GM18511 (cell line): Measurements from ENCODE around the gene SLC12A1.
A peak's percentile ranks its signal among the peaks of the same experiment; 100 is the strongest.

Experiments used
- ATAC-seq: cut with Tn5 transposase; IDR thresholded peaks from one replicate; pipeline ENCODE4 v1.9.1; 2021; ENCODE audit warnings: mild to moderate bottlenecking, moderate library complexity; ENCODE audit not compliant: unreplicated experiment

Gene SLC12A1

GRCh38 chr15:48205981-48206380, at the start of gene SLC12A1:
TSS of gene SLC12A1 (plus strand) at chr15:48206302. CDS start at chr15:48207720, 1,418 bp downstream.
- ATAC-seq, result no peak

- no peak for ATAC-seq
Measured at GRCh38 chr15:48168616-48169015, 37.5 kb upstream of the SLC12A1 start.

- no peak for ATAC-seq
Measured at GRCh38 chr15:48170981-48171380, 35.1 kb upstream of the SLC12A1 start.

GRCh38 chr15:48175126-48175525, 31.0 kb upstream of the SLC12A1 start:
- no peak for ATAC-seq

- no peak for ATAC-seq
Measured at GRCh38 chr15:48176112-48176511, 30.0 kb upstream of the SLC12A1 start.

GRCh38 chr15:48176957-48177356, 29.1 kb upstream of the SLC12A1 start:
- ATAC-seq, result peak; percentile 30

GRCh38 chr15:48177383-48177765, 28.7 kb upstream of the SLC12A1 start:
- ATAC-seq, result peak; percentile 71

- ATAC-seq, result peak; percentile 76
Measured at GRCh38 chr15:48177766-48178647, 28.1 kb upstream of the SLC12A1 start, which contains the start of gene MYEF2. TSS of gene MYEF2 (minus strand) at chr15:48178295. CDS start at chr15:48178237, 58 bp downstream.

GRCh38 chr15:48178648-48178931, 27.5 kb upstream of the SLC12A1 start:
- ATAC-seq, result no peak

GRCh38 chr15:48182749-48183148, 23.4 kb upstream of the SLC12A1 start:
- no peak for ATAC-seq

- ATAC-seq, result no peak
Measured at GRCh38 chr15:48185529-48185928, 20.6 kb upstream of the SLC12A1 start.

- ATAC-seq, result no peak
Measured at GRCh38 chr15:48186271-48186670, 19.8 kb upstream of the SLC12A1 start.

GRCh38 chr15:48190932-48191573, 15.0 kb upstream of the SLC12A1 start:
- no peak for ATAC-seq

GRCh38 chr15:48191574-48192225, 14.4 kb upstream of the SLC12A1 start, which contains the start of gene CTXN2:
TSS of gene CTXN2 (plus strand) at chr15:48191665. CDS start at chr15:48201301, 9,636 bp downstream.
- ATAC-seq, result no peak

- ATAC-seq, result no peak
Measured at GRCh38 chr15:48202068-48202467, 4.0 kb upstream of the SLC12A1 start.

GRCh38 chr15:48221261-48221660, 15.2 kb downstream of the SLC12A1 start:
- no peak for ATAC-seq

- no peak for ATAC-seq
Measured at GRCh38 chr15:48221885-48222284, 15.8 kb downstream of the SLC12A1 start.

- ATAC-seq, result no peak
Measured at GRCh38 chr15:48222627-48223026, 16.5 kb downstream of the SLC12A1 start.

GRCh38 chr15:48225771-48226170, 19.7 kb downstream of the SLC12A1 start:
- ATAC-seq, result no peak

GRCh38 chr15:48230498-48230897, 24.4 kb downstream of the SLC12A1 start:
- ATAC-seq, result no peak

GRCh38 chr15:48233246-48233645, 27.1 kb downstream of the SLC12A1 start:
- ATAC-seq, result no peak

- no peak for ATAC-seq
Measured at GRCh38 chr15:48239334-48239733, 33.2 kb downstream of the SLC12A1 start.
